GM21367 (cell line): ENCODE measurements around the gene ITGA8.

Experiments used
- ATAC-seq: cut with Tn5 transposase; IDR thresholded peaks from one replicate; pipeline ENCODE4 v1.9.1; 2021; ENCODE audit not compliant: unreplicated experiment

Gene ITGA8

GRCh38 chr10:15473396-15473767 is 246.3 kb downstream of the ITGA8 start:
- no peak for ATAC-seq

DNA sequence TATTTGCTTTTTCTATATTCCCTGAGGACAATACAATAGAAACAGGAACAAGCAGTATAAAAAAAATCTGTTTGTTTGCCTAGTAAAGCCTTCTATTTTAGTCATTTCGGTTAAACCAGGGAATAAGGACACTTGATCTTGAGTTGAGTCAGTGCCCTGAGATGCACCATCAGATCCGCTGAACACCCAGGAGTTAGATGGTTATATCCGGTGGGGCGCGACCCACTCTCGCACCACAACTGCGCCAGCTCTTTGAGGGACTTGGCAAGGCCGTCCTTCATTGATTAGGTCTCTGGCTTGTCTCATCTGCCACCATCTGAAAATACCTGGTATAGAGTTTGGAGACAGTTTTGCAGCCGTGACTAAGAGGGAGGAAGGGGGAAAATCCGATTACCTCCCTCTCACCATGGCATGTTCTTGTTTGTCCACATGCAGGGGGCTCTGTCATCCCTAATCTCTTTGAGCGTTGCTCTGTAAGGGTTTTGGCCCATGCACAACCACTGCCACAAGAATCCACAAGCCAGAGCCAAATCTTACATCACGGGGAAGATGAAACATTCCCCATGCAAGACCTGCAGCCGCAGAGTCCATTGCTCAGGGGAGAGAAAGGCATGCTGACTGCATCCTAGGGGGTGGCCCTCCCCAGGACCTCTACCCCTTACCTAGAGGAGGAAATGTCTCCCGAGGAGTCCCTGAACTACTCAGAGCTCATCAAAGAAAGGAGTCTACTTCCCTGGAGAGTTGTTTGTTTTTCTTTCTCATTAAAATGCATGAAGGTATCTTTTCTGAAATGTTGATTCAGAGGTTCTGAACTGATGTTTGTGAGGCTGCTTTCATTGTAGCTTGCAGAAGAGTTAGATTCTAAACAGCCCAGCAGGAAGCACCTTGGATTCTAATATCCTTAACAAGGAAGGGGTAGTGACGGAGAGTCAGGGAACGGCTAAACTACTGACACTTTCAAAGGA is 247.0 kb downstream of the ITGA8 start:
- ATAC-seq: no peak

DNA sequence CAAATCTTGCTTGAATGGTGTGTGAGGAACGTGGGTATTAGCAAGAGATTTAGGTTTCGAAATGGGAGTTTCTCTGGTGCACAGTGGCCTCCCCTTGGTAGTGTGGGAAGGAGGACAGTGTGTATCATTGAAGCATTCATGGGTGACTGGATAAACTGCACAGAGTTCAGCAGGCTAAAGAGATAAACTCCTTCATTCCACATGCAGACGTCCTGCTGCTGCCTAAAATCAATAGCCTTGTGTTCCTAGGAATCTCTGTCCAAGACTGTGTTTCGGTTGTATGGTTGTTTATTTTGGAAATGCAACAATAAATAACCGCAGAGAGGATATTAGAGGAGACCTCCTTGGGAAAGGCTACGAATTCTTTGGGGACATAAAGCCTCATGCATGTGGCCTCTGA is 247.7 kb downstream of the ITGA8 start:
- no peak for ATAC-seq

DNA sequence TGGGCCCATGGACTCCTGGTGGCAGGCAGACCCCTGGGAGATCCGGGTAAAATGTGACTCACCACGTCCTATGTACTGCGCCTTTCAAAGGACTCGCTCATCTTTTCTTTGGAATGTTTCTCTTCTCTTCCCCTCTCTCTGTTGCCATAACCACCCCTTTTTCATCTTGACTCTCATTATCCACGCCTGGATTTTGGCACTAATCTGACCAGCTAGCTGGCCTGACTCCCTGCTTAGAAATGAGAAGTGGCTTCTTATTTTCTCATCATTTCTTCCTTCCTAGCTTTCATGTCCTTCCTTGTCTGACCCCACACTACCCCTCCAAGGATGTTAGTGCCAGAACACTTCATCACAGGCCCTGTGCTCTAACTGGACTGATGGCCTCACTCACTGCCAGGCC is 250.6 kb downstream of the ITGA8 start:
- no peak for ATAC-seq

DNA sequence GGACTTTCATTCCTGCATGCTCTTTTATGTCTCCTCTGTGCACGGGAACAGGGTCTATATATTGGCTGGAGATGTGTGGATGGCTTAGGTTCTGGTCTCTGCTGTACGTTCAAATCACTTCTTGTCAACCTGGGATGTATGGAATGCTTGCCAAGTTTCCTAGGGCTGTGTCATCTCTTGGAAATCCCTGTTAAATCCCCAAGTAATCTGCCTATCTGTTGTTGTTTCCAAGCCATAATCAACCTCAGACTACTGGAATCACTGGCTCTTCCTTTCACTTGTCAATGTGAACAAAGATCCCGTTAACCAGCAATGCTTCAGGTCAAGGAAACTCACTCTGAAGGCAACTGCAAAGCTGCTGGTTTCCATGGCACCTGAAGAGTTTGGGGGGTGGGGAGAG is 255.3 kb downstream of the ITGA8 start:
- no peak for ATAC-seq
